AG10803 (cell line): ENCODE measurements around the gene DEFB123.
A peak's percentile ranks its signal among the peaks of the same experiment; 100 is the strongest.
"Not testable (repeated sequence)": the region's sequence is repeated elsewhere in the genome, so short reads cannot be mapped to it uniquely, and the experiment has no call there.

ENCODE experiments used
- DNase-seq: peaks from one replicate; pipeline ENCODE4 v3.0.0; 2010; ENCODE audit warnings: low read depth
- H3K4me3 ChIP-seq: 2 replicates; pipeline ENCODE4 v1.5.1; 2011; ENCODE audit warnings: mild to moderate bottlenecking, low read length, control low read depth
- CTCF ChIP-seq: conservative IDR thresholded peaks from 2 replicates; pipeline ENCODE4 v1.5.1; 2011; ENCODE audit warnings: mild to moderate bottlenecking, low read length, control low read depth, inconsistent platforms

DEFB123 gene

DNA sequence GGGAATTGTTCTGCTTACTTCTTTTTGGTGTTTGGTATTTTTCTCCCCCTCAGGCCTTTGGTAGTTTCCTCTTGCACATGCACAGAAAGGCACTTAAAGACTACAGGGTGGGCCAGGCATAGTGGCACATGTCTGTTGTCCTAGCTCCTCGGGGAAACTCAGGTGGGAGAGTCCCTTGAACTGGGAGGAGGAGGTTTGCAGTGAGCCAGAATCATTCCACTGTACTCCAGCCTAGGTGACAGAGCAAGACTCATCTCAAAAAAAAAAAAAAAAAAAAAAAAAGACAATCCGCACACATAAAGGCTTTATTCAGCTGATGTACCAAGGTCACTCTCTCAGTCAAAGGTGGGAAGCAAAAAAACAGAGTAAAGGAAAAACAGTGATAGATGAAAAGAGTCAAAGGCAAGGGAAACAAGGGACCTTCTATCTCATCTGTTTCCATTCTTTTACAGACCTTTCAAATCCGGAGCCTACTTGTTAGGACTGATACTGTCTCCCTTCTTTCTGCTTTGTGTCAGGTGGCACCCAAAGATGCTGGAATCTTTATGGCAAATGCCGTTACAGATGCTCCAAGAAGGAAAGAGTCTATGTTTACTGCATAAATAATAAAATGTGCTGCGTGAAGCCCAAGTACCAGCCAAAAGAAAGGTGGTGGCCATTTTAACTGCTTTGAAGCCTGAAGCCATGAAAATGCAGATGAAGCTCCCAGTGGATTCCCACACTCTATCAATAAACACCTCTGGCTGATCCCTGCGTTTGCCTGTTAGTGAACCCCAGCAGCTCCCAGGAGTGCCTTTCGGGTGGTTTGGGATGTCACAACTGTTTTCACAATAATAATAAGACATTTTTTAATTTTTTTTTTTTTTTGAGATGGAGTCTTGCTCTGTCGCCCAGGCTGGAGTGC, 9.3 kb downstream of the DEFB123 start:
- H3K4me3 ChIP-seq, result no peak overlapping the region
- no peak for DNase-seq
- TF ChIP-seq CTCF, result no peak

GRCh38 chr20:31452575-31452974, 12.1 kb downstream of the DEFB123 start:
- no peak overlapping the region for H3K4me3 ChIP-seq
- no peak for TF ChIP-seq CTCF
- DNase-seq, result no peak

DNA sequence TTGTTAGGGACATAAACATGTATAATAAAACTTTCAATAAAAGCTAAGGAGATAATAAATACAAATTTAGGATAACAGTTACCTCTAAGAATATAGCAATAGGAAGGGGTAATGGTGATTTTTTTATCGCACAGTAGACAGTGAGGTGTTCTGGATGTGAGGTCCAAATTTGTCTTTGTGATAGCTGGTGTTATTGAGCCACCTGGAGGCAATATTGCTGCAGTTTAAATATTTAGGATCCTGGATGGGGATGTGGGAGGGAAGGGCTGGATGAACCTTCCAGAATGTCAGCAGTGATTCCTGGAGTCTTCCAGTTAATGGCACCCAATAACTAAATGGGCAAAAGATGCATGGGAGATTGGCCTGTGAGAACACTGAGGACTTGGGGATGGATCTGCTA, 13.9 kb downstream of the DEFB123 start:
- no peak for TF ChIP-seq CTCF
- DNase-seq, result no peak
- no peak overlapping the region for H3K4me3 ChIP-seq

DNA sequence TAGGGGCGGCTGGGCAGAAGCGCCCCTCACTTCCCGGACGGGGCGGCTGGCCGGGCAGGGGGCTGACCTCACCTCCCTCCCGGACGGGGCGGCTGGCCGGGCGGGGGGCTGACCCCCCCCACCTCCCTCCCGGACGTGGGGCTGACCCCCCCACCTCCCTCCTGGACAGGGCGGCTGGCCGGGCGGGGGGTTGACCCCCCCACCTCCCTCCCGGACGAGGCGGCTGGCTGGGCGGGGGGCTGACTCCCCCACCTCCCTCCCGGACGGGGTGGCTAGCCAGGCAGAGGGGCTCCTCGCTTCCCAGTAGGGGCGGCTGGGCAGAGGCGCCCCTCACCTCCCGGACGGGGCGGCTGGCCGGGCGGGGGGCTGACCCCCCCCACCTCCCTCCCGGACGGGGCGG, 30.5 kb downstream of the DEFB123 start:
- DNase-seq, H3K4me3 ChIP-seq: not testable (repeated sequence)

DNA sequence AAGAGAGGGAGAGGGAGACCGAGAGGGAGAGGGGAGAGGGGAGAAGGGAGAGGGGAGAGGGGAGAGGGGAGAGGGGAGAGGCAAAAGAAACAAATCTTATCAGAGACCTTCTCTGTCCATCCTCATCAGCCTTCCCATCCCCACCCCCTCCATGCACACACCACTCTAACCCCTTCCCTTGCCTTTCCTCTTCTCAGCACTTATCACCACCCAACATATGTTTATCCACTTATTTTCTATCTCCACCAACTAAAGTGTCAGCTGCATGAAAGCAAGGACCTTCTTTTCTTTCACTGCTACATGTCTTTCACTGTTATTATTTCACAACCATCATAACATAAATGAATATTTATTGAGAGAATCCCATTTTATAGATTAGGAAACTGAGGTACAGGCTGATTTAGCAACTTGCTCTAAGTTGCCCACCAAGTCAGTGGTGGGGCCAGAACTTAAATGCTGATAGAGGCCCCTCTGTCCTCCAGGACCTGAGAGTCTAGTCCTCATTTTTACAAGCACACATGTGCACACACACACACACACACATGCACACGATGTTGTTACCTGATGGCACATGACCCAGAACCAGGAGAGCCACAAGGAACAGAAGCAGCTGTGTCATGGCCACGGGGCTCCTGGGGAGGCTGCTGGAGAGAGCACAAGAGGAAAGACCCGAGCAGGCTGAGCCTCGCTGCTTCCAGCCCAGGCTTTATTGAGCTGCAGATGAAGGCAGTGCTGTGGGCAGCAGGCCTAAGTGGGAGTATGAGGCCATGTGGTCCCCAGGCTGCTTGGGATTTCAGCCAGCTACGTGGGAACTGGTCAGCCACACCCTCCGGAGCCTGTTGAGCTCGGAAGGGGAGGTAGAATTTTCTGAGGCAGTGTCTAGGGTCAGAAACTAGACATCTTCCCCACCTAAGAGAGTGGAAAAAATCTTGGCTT, 32.2 kb downstream of the DEFB123 start:
- H3K4me3 ChIP-seq, result no peak overlapping the region
- TF ChIP-seq CTCF, result no peak
- peak; percentile 25 for DNase-seq

DNA sequence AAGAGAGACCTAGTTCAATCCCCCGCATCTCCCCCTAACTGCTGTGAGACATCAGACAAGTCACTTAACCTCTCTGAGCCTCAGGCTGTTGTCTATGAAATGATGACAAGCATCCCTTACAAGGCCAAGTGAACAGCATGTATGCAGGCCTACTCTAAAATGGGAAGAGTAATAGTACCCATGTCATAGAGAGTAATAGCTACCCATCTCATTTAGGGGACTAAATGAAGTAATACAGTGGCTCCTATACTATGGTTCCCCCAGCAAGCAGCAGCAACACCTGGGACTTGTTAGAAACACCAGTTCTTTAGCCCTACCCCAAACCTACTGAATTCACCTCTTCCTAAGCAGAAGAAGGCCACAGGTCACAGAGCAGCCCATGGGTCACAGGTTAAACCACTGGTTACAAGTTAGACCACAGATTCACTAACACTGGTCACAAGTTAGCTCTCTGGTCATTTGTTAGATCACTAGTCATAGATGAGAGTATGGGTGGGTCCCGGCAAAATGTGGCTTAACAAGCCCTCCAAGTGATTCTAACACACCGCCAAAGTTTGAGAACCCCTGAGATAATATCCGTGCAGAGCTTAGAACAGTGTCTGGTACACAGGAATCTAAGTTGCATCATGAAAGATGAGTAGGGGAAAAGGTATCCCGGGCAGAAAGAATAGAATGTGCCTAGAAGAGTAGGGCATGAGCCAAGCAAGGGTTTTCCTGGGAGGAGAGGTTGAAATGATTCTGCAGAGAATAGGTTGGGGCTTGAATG, 33.1 kb downstream of the DEFB123 start:
- TF ChIP-seq CTCF, result no peak
- no peak for DNase-seq
- H3K4me3 ChIP-seq, result no peak overlapping the region

GRCh38 chr20:31474097-31474436, 33.6 kb downstream of the DEFB123 start:
- DNase-seq, result no peak
- H3K4me3 ChIP-seq, result no peak overlapping the region
- TF ChIP-seq CTCF, result no peak
